ENCODE results near the gene PCYT2. TPM values are rescaled to one million over a fixed set of nuclear protein-coding genes. Genes with fewer than 3 reads are reported as not detected.

The PCYT2 gene
- total RNA-seq, 2 donors from 2014 or later = 47.5 to 71.6 TPM

DNA sequence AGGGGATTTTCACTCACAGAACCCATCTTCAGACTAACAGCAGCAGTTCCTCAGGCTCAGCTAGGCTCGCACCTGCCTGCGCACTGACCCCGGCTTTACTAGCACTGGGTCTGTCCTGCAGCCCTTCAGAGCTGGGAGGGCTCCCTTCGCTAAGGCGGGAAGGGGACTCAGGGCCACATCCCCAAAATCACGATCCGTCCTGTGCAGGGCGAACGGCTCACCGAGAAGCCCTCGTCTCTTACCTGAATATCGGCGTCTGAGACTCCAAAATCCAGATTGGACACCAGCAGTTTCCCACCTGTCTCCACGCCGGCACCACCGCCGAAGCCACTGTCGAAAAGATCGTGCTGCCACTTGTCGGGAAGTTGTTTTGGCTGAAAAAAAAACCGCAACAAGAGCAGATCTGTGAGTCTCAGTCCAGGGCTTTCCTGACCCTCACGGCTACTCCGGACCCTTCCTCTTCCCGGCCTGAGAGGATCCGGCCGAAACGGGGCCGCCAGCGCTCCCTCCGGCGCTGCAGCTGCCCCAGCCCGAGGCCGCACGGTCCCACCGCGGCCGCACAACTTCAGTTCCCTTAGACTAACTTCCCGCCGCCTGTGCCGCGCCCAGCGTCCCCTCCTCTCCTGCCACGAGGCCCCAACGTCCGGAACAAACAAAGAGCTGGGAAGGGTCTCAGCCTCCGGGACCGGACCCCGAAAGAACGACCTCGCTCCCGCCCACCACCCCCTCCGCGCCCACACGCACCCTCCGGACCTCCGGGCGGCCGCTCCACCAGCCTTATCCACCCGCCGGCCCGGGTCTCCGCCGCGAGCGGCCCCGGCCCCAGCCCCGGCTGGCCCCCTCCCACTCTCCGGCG is 20.5 kb downstream of the PCYT2 start:
- H3K9ac ChIP-seq (ENCODE audit: low read depth in 2 of 2, low read length in 2 of 2) = peak overlapping the region; percentile 87 to 91
- TF ChIP-seq, protein P1, sequence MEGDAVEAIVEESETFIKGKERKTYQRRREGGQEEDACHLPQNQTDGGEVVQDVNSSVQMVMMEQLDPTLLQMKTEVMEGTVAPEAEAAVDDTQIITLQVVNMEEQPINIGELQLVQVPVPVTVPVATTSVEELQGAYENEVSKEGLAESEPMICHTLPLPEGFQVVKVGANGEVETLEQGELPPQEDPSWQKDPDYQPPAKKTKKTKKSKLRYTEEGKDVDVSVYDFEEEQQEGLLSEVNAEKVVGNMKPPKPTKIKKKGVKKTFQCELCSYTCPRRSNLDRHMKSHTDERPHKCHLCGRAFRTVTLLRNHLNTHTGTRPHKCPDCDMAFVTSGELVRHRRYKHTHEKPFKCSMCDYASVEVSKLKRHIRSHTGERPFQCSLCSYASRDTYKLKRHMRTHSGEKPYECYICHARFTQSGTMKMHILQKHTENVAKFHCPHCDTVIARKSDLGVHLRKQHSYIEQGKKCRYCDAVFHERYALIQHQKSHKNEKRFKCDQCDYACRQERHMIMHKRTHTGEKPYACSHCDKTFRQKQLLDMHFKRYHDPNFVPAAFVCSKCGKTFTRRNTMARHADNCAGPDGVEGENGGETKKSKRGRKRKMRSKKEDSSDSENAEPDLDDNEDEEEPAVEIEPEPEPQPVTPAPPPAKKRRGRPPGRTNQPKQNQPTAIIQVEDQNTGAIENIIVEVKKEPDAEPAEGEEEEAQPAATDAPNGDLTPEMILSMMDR (IDR thresholded peaks at IDR 0.05) = no peak
- H3K4me1 ChIP-seq = peaks cover 5% of the 10 kb centered on the region
- peak overlapping the region; percentile 57 for H3K27ac ChIP-seq
- H3K9me3 ChIP-seq = no peaks in the 10 kb centered on the region
- no peak for DNase-seq
- intact Hi-C loops (cut with DNase I) = no loop called here
- peaks cover 15% of the 10 kb centered on the region for H3K36me3 ChIP-seq
- H3K27me3 ChIP-seq = no peaks in the 10 kb centered on the region
- peak overlapping the region; percentile 94 for H3K4me3 ChIP-seq

DNA sequence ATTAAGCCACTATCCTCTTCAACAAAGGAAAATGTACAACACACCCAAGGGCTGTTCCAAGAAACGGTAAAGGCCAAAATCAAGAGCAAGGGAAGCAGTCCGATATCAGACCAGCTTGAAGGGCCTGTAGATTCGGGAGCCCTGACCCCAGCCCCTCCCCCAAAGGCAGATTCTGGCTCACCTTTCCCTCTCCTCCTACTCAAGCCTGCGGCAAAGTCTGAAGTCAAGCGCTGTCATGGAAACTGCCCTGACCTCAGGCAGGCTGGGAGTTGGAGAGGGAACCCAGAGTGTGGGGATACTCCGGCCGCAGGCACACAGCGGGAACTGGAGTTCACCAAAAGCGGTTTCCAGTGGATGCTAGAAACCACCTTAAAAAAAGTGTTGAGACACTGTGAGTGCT is 21.6 kb downstream of the PCYT2 start:
- intact Hi-C loops (cut with DNase I) = no loop called here
- no peak overlapping the region for H3K4me3 ChIP-seq
- TF ChIP-seq, protein P1 (IDR thresholded peaks at IDR 0.05) = no peak
- H3K9ac ChIP-seq (ENCODE audit: low read depth in 2 of 2, low read length in 2 of 2) = no peak overlapping the region
- no peak for DNase-seq
- H3K36me3 ChIP-seq = peaks cover 15% of the 10 kb centered on the region
- no peaks in the 10 kb centered on the region for H3K9me3 ChIP-seq
- H3K27ac ChIP-seq = no peak overlapping the region
- H3K27me3 ChIP-seq = no peaks in the 10 kb centered on the region
- H3K4me1 ChIP-seq = peaks cover 5% of the 10 kb centered on the region

GRCh38 chr17:81888988-81889595 is 22.1 kb downstream of the PCYT2 start:
- Histone ChIP-seq H3K4me1 (peaks cover 5% of the 10 kb centered on the region), H3K9me3 (no peaks in the 10 kb centered on the region), H3K36me3 (peaks cover 15% of the 10 kb centered on the region), H3K9ac (ENCODE audit: low read depth in 2 of 2, low read length in 2 of 2) (no peak overlapping the region), H3K27ac (no peak overlapping the region), H3K27me3 (no peaks in the 10 kb centered on the region), H3K4me3 (no peak overlapping the region)
- no peak for DNase-seq
- intact Hi-C loops (cut with DNase I) = no loop called here
- TF ChIP-seq, protein P1 (IDR thresholded peaks at IDR 0.05) = no peak

- Histone ChIP-seq H3K9ac (ENCODE audit: low read depth in 2 of 2, low read length in 2 of 2) (no peak overlapping the region), H3K36me3 (peaks cover 15% of the 10 kb centered on the region), H3K27me3 (no peaks in the 10 kb centered on the region), H3K9me3 (no peaks in the 10 kb centered on the region), H3K27ac (no peak overlapping the region), H3K4me3 (no peak overlapping the region), H3K4me1 (peaks cover 5% of the 10 kb centered on the region)
- TF ChIP-seq, protein P1 (IDR thresholded peaks at IDR 0.05) = no peak
- intact Hi-C loops (cut with DNase I) = no loop called here
- no peak for DNase-seq
Measured at GRCh38 chr17:81888105-81888987, 22.9 kb downstream of the PCYT2 start.

GRCh38 chr17:81885869-81886548 is 25.2 kb downstream of the PCYT2 start:
- H3K9me3 ChIP-seq = no peaks in the 10 kb centered on the region
- DNase-seq = no peak
- H3K4me3 ChIP-seq = no peak overlapping the region

More at GRCh38 chr17:81885869-81886548, 25.2 kb downstream of the PCYT2 start:
- H3K9ac ChIP-seq (ENCODE audit: low read depth in 2 of 2, low read length in 2 of 2) = no peak overlapping the region
- H3K36me3 ChIP-seq = peaks cover 15% of the 10 kb centered on the region
- H3K27me3 ChIP-seq = no peaks in the 10 kb centered on the region
- peaks cover 5% of the 10 kb centered on the region for H3K4me1 ChIP-seq
- intact Hi-C loops (cut with DNase I) = no loop called here
- TF ChIP-seq, protein P1 (IDR thresholded peaks at IDR 0.05) = no peak
- H3K27ac ChIP-seq = no peak overlapping the region
